PC-3 (cell line): Measurements from ENCODE around the gene FARP1. TPM values are rescaled to one million over a fixed set of nuclear protein-coding genes. Genes with fewer than 3 reads are reported as not detected.

ENCODE experiments used
- ATAC-seq: fragments of 200-7000 bp; cut with Tn5 transposase; 2 replicates; pipeline ENCODE4 v1.9.1; 2020; ENCODE audit warnings: mild to moderate bottlenecking, moderate library complexity
- BruUV-seq: library from RNA; stranded (reverse); fragments of 400-500 nt; replicated peaks from 2 replicates; lab custom pipeline; 2021; lab: Mats Ljungman, UMichigan
- CTCF ChIA-PET: fragments of 300-600 bp; sonication (Branson Sonifier 250); formaldehyde crosslinking; loops from one replicate; lab custom pipeline; 2022; ENCODE audit warnings: antibody characterized with exemption; lab: Charles Lee
- POLR2A ChIA-PET: fragments of 300-600 bp; sonication (Branson Sonifier 250); formaldehyde crosslinking; loops from one replicate; lab custom pipeline; 2022; ENCODE audit warnings: antibody characterized with exemption; ENCODE audit not compliant: unreplicated experiment; lab: Charles Lee
- DNase-seq: peaks from one replicate; pipeline ENCODE4 v3.0.0-alpha.2; 2015
- H2AFZ ChIP-seq: fragments of 300-600 bp; sonication (generic); 2 replicates; pipeline ENCODE4 v1.6.0; 2016; ENCODE audit warnings: antibody characterized with exemption, low read length
- H3F3A ChIP-seq: fragments of 300-600 bp; sonication (generic); one replicate; pipeline ENCODE4 v1.6.0; 2017; ENCODE audit warnings: antibody characterized with exemption, low read length, control low read depth, mild to moderate bottlenecking; ENCODE audit not compliant: unreplicated experiment
- H3K27ac ChIP-seq: fragments of 300-600 bp; sonication (generic); 2 replicates; pipeline ENCODE4 v1.5.1; 2016; ENCODE audit warnings: mild to moderate bottlenecking, low read length
- H3K27me3 ChIP-seq: fragments of 300-600 bp; sonication (generic); 2 replicates; pipeline ENCODE4 v1.6.1; 2016; ENCODE audit warnings: low read length, mixed read lengths
- H3K36me3 ChIP-seq: fragments of 300-600 bp; sonication (generic); 2 replicates; pipeline ENCODE4 v1.6.1; 2016; ENCODE audit warnings: low read depth, mixed run types, low read length, mixed read lengths
- H3K4me1 ChIP-seq: fragments of 300-600 bp; sonication (generic); 2 replicates; pipeline ENCODE4 v1.5.1; 2016; ENCODE audit warnings: low read length; ENCODE audit not compliant: insufficient read depth
- H3K4me2 ChIP-seq: fragments of 300-600 bp; sonication (generic); 2 replicates; pipeline ENCODE4 v1.6.0; 2016; ENCODE audit warnings: low read length
- H3K4me3 ChIP-seq: fragments of 300-600 bp; sonication (generic); 2 replicates; pipeline ENCODE4 v1.5.1; 2016; ENCODE audit warnings: mild to moderate bottlenecking, low read length, mixed read lengths
- H3K79me2 ChIP-seq: fragments of 300-600 bp; sonication (generic); 2 replicates; pipeline ENCODE4 v1.6.1; 2017; ENCODE audit warnings: low read length, mixed read lengths
- H3K9ac ChIP-seq: fragments of 300-600 bp; sonication (generic); 2 replicates; pipeline ENCODE4 v1.6.0; 2016; ENCODE audit warnings: mild to moderate bottlenecking, low read length
- H3K9me2 ChIP-seq: fragments of 300-600 bp; sonication (generic); replicated peaks from 2 replicates; pipeline ENCODE4 v1.6.1; 2016; ENCODE audit warnings: mixed run types, low read length, mixed read lengths
- H3K9me3 ChIP-seq: fragments of 300-600 bp; sonication (generic); 2 replicates; pipeline ENCODE4 v1.6.1; 2016; ENCODE audit warnings: low read length, mixed read lengths
- H4K20me1 ChIP-seq: fragments of 300-600 bp; sonication (generic); 2 replicates; pipeline ENCODE4 v1.6.1; 2016; ENCODE audit warnings: low read length, mixed read lengths
- EZH2 ChIP-seq: fragments of 300-600 bp; sonication (generic); IDR thresholded peaks from one replicate; pipeline ENCODE4 v1.6.1; 2017; ENCODE audit warnings: antibody characterized with exemption, mild to moderate bottlenecking, low read length; ENCODE audit not compliant: unreplicated experiment
- EZH2phosphoT487 ChIP-seq: fragments of 300-600 bp; sonication (generic); IDR thresholded peaks from 2 replicates; pipeline ENCODE4 v1.6.1; 2018; ENCODE audit warnings: mild to moderate bottlenecking, antibody characterized with exemption, low read length, borderline replicate concordance
- intact Hi-C: fragments of 100-400 bp; cut with micrococcal nuclease; formaldehyde crosslinking; loops from 2 replicates; pipeline ENCODE4 v1.9.0; 2023
- total RNA-seq: library from RNA; depleted of rRNA; stranded (reverse); fragments of >200 nt; gene quantifications from 2 replicates; pipeline ENCODE4 v1.2.3, GENCODE V29; 2014
- TF ChIP-seq, protein P1 (sequence below): fragments of 300-600 bp; sonication (generic); conservative IDR thresholded peaks from 2 replicates; pipeline ENCODE4 v1.5.1; 2017; ENCODE audit warnings: antibody characterized with exemption, low read depth, mild to moderate bottlenecking, low read length

FARP1 gene
- total RNA-seq, 1 experiment from 2014 or later = 18.2 TPM

- CTCF ChIA-PET = no interaction called here
These were observed 270.9 kb downstream of the FARP1 start for GRCh38 chr13:98413796-98414195.

GRCh38 chr13:98415326-98416070 lies 272.6 kb downstream of the FARP1 start:
- no peaks in the 10 kb centered on the region for H3K27me3 ChIP-seq
- H3K4me3 ChIP-seq = no peak overlapping the region
- H2AFZ ChIP-seq = no peak overlapping the region
- no TSS peak for BruUV-seq
- no peaks in the 10 kb centered on the region for H3K9me2 ChIP-seq
- H3K9ac ChIP-seq = no peak overlapping the region
- DNase-seq (no peak), ATAC-seq (no peak)
- no peaks in the 10 kb centered on the region for H3K9me3 ChIP-seq
- intact Hi-C loops = no loop called here
- no peaks in the 10 kb centered on the region for H3K79me2 ChIP-seq
- H3K27ac ChIP-seq = peak overlapping the region; percentile 68
- POLR2A ChIA-PET = no interaction called here
- H3K4me1 ChIP-seq = peaks cover 16% of the 10 kb centered on the region
- H3F3A ChIP-seq = peaks cover 5% of the 10 kb centered on the region
- H3K4me2 ChIP-seq = peak overlapping the region; percentile 25; the same call in 1 of the 2 replicates
- CTCF ChIA-PET = no interaction called here
- no peaks in the 10 kb centered on the region for H3K36me3 ChIP-seq
- no peak for TF ChIP-seq EZH2
- TF ChIP-seq, protein P1, sequence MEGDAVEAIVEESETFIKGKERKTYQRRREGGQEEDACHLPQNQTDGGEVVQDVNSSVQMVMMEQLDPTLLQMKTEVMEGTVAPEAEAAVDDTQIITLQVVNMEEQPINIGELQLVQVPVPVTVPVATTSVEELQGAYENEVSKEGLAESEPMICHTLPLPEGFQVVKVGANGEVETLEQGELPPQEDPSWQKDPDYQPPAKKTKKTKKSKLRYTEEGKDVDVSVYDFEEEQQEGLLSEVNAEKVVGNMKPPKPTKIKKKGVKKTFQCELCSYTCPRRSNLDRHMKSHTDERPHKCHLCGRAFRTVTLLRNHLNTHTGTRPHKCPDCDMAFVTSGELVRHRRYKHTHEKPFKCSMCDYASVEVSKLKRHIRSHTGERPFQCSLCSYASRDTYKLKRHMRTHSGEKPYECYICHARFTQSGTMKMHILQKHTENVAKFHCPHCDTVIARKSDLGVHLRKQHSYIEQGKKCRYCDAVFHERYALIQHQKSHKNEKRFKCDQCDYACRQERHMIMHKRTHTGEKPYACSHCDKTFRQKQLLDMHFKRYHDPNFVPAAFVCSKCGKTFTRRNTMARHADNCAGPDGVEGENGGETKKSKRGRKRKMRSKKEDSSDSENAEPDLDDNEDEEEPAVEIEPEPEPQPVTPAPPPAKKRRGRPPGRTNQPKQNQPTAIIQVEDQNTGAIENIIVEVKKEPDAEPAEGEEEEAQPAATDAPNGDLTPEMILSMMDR = no peak
- no peak for TF ChIP-seq EZH2phosphoT487
- H4K20me1 ChIP-seq = no peaks in the 10 kb centered on the region

More at GRCh38 chr13:98413796-98414195, 270.9 kb downstream of the FARP1 start:
- Histone ChIP-seq H3K4me1 (peaks cover 16% of the 10 kb centered on the region), H3K79me2 (no peaks in the 10 kb centered on the region), H3K4me2 (no peak overlapping the region), H3K27me3 (no peaks in the 10 kb centered on the region), H3K27ac (no peak overlapping the region), H3K9ac (no peak overlapping the region), H3K9me2 (no peaks in the 10 kb centered on the region), H3K9me3 (no peaks in the 10 kb centered on the region), H3K36me3 (no peaks in the 10 kb centered on the region), H2AFZ (no peak overlapping the region), H4K20me1 (no peaks in the 10 kb centered on the region), H3K4me3 (no peak overlapping the region), H3F3A (peaks cover 5% of the 10 kb centered on the region)
- ATAC-seq (no peak), DNase-seq (no peak)
- POLR2A ChIA-PET = no interaction called here
- no peak for TF ChIP-seq EZH2
- TF ChIP-seq, protein P1 = peak; percentile 25; the same call in 1 of the 2 replicates
- intact Hi-C loops = no loop called here
- no TSS peak for BruUV-seq

GRCh38 chr13:98416408-98416807 lies 273.5 kb downstream of the FARP1 start:
- DNase-seq (peak; percentile 92), ATAC-seq (peak; percentile 91)
- no peak overlapping the region for H2AFZ ChIP-seq
- ChIA-PET POLR2A (no interaction called here), CTCF (no interaction called here)
- peak overlapping the region; percentile 53 for H3K4me2 ChIP-seq
- H3K27me3 ChIP-seq = no peaks in the 10 kb centered on the region
- H3K9me2 ChIP-seq = no peaks in the 10 kb centered on the region
- no peaks in the 10 kb centered on the region for H4K20me1 ChIP-seq
- H3K27ac ChIP-seq = peak overlapping the region; percentile 78
- H3K4me1 ChIP-seq = peaks cover 16% of the 10 kb centered on the region
- BruUV-seq = no TSS peak
- peaks cover 5% of the 10 kb centered on the region for H3F3A ChIP-seq
- no peaks in the 10 kb centered on the region for H3K9me3 ChIP-seq
- intact Hi-C loops = no loop called here
- no peaks in the 10 kb centered on the region for H3K36me3 ChIP-seq
- no peak overlapping the region for H3K4me3 ChIP-seq
- no peak overlapping the region; the same call in 1 of the 2 replicates for H3K9ac ChIP-seq
- H3K79me2 ChIP-seq = no peaks in the 10 kb centered on the region
- TF ChIP-seq EZH2phosphoT487 (no peak), EZH2 (no peak)
- TF ChIP-seq, protein P1 = no peak
